Upper lobe of right lung (tissue), 1 donor: ENCODE results near the gene MRPL40. TPM values are rescaled to one million over a fixed set of nuclear protein-coding genes. Genes with fewer than 3 reads are reported as not detected.
A peak's percentile ranks its signal among the peaks of the same experiment; 100 is the strongest.

ENCODE experiments used
- ATAC-seq: fragments of 200-7000 bp; cut with Tn5 transposase; one replicate; pipeline ENCODE4 v1.9.1; 2020; ENCODE audit warnings: mild to moderate bottlenecking, moderate library complexity
- DNase-seq: peaks from one replicate; pipeline ENCODE4 v3.0.0-alpha.2; 2020
- H3K27ac ChIP-seq: fragments of 200-600 bp; one replicate; pipeline ENCODE4 v1.8.0; 2022
- H3K27me3 ChIP-seq: fragments of 200-600 bp; one replicate; pipeline ENCODE4 v1.8.0; 2022; ENCODE audit warnings: mild to moderate bottlenecking
- H3K36me3 ChIP-seq: fragments of 200-600 bp; one replicate; pipeline ENCODE4 v1.8.0; 2022
- H3K4me1 ChIP-seq: fragments of 200-600 bp; one replicate; pipeline ENCODE4 v1.8.0; 2022
- H3K4me3 ChIP-seq: fragments of 200-600 bp; one replicate; pipeline ENCODE4 v1.8.0; 2022; ENCODE audit warnings: mild to moderate bottlenecking
- H3K9me3 ChIP-seq: fragments of 200-600 bp; one replicate; pipeline ENCODE4 v1.8.0; 2022
- CTCF ChIP-seq: fragments of 200-600 bp; IDR thresholded peaks from one replicate; pipeline ENCODE4 v1.8.0; 2022; ENCODE audit warnings: antibody characterized with exemption
- intact Hi-C: fragments of 100-400 bp; cut with DNase I; formaldehyde crosslinking; loops from one replicate; pipeline ENCODE4 v1.11.0; 2022
- total RNA-seq: library from RNA; stranded (reverse); fragmentation: NEBNext Ultra II Directional; extraction: Animal tissue kit (Norgen Biotek cat#: 25700); gene quantifications from one replicate; pipeline ENCODE4 v1.2.1, GENCODE V29; 2021
- donor health status: DM: no; HTN: yes; CAD: no; lungs with severe emphysema.

Gene MRPL40
- total RNA-seq, 1 donor from 2014 or later, result 20.5 TPM

- H3K4me3 ChIP-seq, result no peak overlapping the region
- ATAC-seq (no peak), DNase-seq (no peak)
- peak overlapping the region; percentile 8 for H3K27ac ChIP-seq
- intact Hi-C loops, result no loop called here
- H3K4me1 ChIP-seq, result no peaks in the 10 kb centered on the region
- no peak for TF ChIP-seq CTCF
- peaks cover 94% of the 10 kb centered on the region for H3K36me3 ChIP-seq
- no peaks in the 10 kb centered on the region for H3K9me3 ChIP-seq
- H3K27me3 ChIP-seq, result no peaks in the 10 kb centered on the region
Measured at GRCh38 chr22:19464975-19465374, 32.6 kb downstream of the MRPL40 start.

GRCh38 chr22:19466126-19466716 is 33.9 kb downstream of the MRPL40 start:
- DNase-seq, result no peak
- Histone ChIP-seq H3K4me1 (no peaks in the 10 kb centered on the region), H3K27ac (no peak overlapping the region), H3K27me3 (no peaks in the 10 kb centered on the region), H3K36me3 (peaks cover 94% of the 10 kb centered on the region), H3K4me3 (no peak overlapping the region), H3K9me3 (no peaks in the 10 kb centered on the region)
- no peak for ATAC-seq
- no peak for TF ChIP-seq CTCF
- intact Hi-C loops, result no loop called here

- ATAC-seq, result no peak
- Histone ChIP-seq H3K27ac (no peak overlapping the region), H3K4me3 (no peak overlapping the region), H3K4me1 (no peaks in the 10 kb centered on the region), H3K36me3 (peaks cover 97% of the 10 kb centered on the region), H3K9me3 (no peaks in the 10 kb centered on the region), H3K27me3 (no peaks in the 10 kb centered on the region)
- no peak for TF ChIP-seq CTCF
- intact Hi-C loops, result no loop called here
- DNase-seq, result no peak
Measured at GRCh38 chr22:19466848-19467752, 34.8 kb downstream of the MRPL40 start.

GRCh38 chr22:19467912-19468311 is 35.6 kb downstream of the MRPL40 start:
- no peak for TF ChIP-seq CTCF
- no peak for DNase-seq

GRCh38 chr22:19469421-19469820 is 37.1 kb downstream of the MRPL40 start:
- Histone ChIP-seq H3K9me3 (no peaks in the 10 kb centered on the region), H3K4me1 (no peaks in the 10 kb centered on the region), H3K27me3 (no peaks in the 10 kb centered on the region), H3K4me3 (no peak overlapping the region), H3K36me3 (peaks cover 98% of the 10 kb centered on the region), H3K27ac (no peak overlapping the region)
- ATAC-seq (no peak), DNase-seq (no peak)
- intact Hi-C loops, result no loop called here
- TF ChIP-seq CTCF, result no peak

More at GRCh38 chr22:19467912-19468311, 35.6 kb downstream of the MRPL40 start:
- Histone ChIP-seq H3K36me3 (peaks cover 97% of the 10 kb centered on the region), H3K27me3 (no peaks in the 10 kb centered on the region), H3K9me3 (no peaks in the 10 kb centered on the region), H3K4me3 (no peak overlapping the region), H3K4me1 (no peaks in the 10 kb centered on the region), H3K27ac (no peak overlapping the region)
- no peak for ATAC-seq
- intact Hi-C loops, result no loop called here
